Activated CD8-positive, alpha-beta T cell treated with anti-CD3 and anti-CD28 coated beads for 36 hours (primary cell): ENCODE data around the gene SIM2. TPM values are rescaled to one million over a fixed set of nuclear protein-coding genes. Genes with fewer than 3 reads are reported as not detected.
"Not testable (repeated sequence)": the region's sequence is repeated elsewhere in the genome, so short reads cannot be mapped to it uniquely, and the experiment has no call there.

Experiments used
- ATAC-seq: fragments of 200-7000 bp; cut with Tn5 transposase; one replicate; pipeline ENCODE4 v1.10.0; 2021; ENCODE audit warnings: mild to moderate bottlenecking, moderate library complexity
- CTCF ChIA-PET: fragments of 350-600 bp; sonication (Branson Sonifier 250); formaldehyde crosslinking; loops from one replicate; lab custom pipeline; 2021; ENCODE audit warnings: antibody characterized with exemption; lab: Charles Lee
- POLR2A ChIA-PET: fragments of 350-600 bp; sonication (Branson Sonifier 250); formaldehyde crosslinking; loops from one replicate; lab custom pipeline; 2021; ENCODE audit warnings: antibody characterized with exemption; lab: Charles Lee
- DNase-seq: peaks from one replicate; pipeline ENCODE4 v3.0.0-alpha.2; 2020
- H3K27ac Mint-ChIP-seq: one replicate; pipeline ENCODE4 v1.8.0; 2021; ENCODE audit warnings: mild to moderate bottlenecking, mixed read lengths
- H3K27me3 Mint-ChIP-seq: one replicate; pipeline ENCODE4 v1.8.0; 2021; ENCODE audit warnings: mixed read lengths
- H3K36me3 Mint-ChIP-seq: one replicate; pipeline ENCODE4 v1.8.0; 2021; ENCODE audit warnings: low read depth, mixed read lengths
- H3K4me1 Mint-ChIP-seq: one replicate; pipeline ENCODE4 v1.8.0; 2021; ENCODE audit warnings: low read depth, mixed read lengths
- H3K4me3 Mint-ChIP-seq: one replicate; pipeline ENCODE4 v1.8.0; 2021; ENCODE audit warnings: mild to moderate bottlenecking, moderate library complexity, mixed read lengths
- H3K9me3 Mint-ChIP-seq: one replicate; pipeline ENCODE4 v1.8.0; 2021; ENCODE audit warnings: mixed read lengths
- intact Hi-C: fragments of 100-400 bp; cut with micrococcal nuclease; formaldehyde crosslinking; loops from one replicate; pipeline ENCODE4 v1.10.0; 2022
- total RNA-seq, 2 experiments: library from RNA; stranded (reverse); gene quantifications; one replicate each; pipeline ENCODE4 v1.2.3, GENCODE V29; 2021
- TF ChIP-seq, protein P1 (sequence below): fragments of 200-600 bp; IDR thresholded peaks from one replicate; pipeline ENCODE4 v1.8.0; 2022; ENCODE audit warnings: antibody characterized with exemption, mild to moderate bottlenecking

SIM2 gene
- total RNA-seq, 2 experiments from 2014 or later, result not detected

DNA sequence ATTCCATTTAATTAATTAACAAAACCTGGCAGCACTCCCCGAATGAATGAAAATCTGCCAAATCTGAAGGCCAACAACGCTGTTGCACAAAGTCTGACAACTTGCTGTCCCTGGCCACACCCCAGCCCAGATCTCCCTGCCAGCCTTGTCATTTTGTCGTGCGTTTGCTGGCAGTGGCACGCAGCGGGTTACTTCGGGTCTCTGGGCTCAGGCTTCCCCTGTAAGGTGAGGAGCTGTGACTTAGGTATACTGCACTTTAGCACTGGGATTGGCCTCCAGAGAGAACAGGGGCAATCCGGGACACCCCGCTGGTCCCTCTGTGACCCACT is 34.3 kb upstream of the SIM2 start:
- H3K36me3 Mint-ChIP-seq, result no peaks in the 10 kb centered on the region
- no peak overlapping the region for H3K4me3 Mint-ChIP-seq
- ATAC-seq (no peak), DNase-seq (no peak)
- H3K27ac Mint-ChIP-seq, result no peak overlapping the region
- peaks cover 14% of the 10 kb centered on the region for H3K27me3 Mint-ChIP-seq
- H3K9me3 Mint-ChIP-seq, result no peaks in the 10 kb centered on the region
- intact Hi-C loops, result no loop called here
- TF ChIP-seq, protein P1, sequence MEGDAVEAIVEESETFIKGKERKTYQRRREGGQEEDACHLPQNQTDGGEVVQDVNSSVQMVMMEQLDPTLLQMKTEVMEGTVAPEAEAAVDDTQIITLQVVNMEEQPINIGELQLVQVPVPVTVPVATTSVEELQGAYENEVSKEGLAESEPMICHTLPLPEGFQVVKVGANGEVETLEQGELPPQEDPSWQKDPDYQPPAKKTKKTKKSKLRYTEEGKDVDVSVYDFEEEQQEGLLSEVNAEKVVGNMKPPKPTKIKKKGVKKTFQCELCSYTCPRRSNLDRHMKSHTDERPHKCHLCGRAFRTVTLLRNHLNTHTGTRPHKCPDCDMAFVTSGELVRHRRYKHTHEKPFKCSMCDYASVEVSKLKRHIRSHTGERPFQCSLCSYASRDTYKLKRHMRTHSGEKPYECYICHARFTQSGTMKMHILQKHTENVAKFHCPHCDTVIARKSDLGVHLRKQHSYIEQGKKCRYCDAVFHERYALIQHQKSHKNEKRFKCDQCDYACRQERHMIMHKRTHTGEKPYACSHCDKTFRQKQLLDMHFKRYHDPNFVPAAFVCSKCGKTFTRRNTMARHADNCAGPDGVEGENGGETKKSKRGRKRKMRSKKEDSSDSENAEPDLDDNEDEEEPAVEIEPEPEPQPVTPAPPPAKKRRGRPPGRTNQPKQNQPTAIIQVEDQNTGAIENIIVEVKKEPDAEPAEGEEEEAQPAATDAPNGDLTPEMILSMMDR, result no peak
- ChIA-PET CTCF (interaction anchor here (0.8 kb wide), 1 partner anchor 92 kb away, joined by 3 read pairs; no protein-coding TSS in a partner anchor), POLR2A (no interaction called here)
- H3K4me1 Mint-ChIP-seq, result no peaks in the 10 kb centered on the region

DNA sequence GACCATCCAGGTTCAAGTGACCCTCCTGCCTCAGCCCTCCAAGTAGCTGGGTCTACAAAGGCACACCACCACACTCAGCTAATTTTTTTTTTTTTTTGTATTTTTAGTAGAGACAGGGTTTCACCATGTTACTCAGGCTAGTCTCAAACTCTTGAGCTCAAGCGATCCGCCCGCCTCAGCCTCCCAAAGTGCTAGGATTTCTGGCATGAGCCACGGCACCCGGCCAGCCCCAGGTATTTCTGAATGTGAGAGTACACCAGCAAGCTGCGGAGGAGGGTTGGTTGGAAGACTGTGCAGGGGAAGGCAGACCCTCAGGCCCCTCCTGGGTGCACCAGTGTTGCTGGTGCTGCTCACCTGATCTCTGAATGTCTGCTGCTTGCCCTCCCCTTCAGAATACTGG is 33.1 kb upstream of the SIM2 start:
- no peak overlapping the region for H3K27ac Mint-ChIP-seq
- no peaks in the 10 kb centered on the region for H3K36me3 Mint-ChIP-seq
- DNase-seq (no peak), ATAC-seq (no peak)
- no peak overlapping the region for H3K4me3 Mint-ChIP-seq
- TF ChIP-seq, protein P1, result no peak
- ChIA-PET CTCF (no interaction called here), POLR2A (no interaction called here)
- no peaks in the 10 kb centered on the region for H3K4me1 Mint-ChIP-seq
- H3K9me3 Mint-ChIP-seq, result no peaks in the 10 kb centered on the region
- intact Hi-C loops, result no loop called here
- peaks cover 13% of the 10 kb centered on the region for H3K27me3 Mint-ChIP-seq

DNA sequence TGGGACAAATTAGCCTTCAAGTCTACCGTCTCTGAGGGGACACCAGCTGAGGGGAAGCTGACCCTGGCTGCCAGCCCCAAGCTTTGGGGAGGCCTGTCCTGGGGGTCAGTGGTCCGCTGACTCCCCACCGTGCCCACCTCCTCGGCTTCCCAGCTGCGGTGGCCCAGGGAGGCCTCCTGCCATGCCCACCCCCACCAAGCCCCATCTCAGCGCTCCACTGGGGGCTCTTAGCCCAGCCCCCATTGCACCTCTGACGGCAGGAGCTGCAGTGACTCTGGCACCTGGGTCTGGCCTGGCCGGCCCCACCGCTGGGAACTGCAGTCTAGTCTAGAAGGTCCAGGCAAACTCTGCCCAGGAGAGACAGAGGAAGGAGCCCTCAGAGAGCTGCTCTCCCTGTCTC is 30.2 kb upstream of the SIM2 start:
- H3K9me3 Mint-ChIP-seq, result no peaks in the 10 kb centered on the region
- no peak overlapping the region for H3K4me3 Mint-ChIP-seq
- no peak overlapping the region for H3K27ac Mint-ChIP-seq
- ChIA-PET CTCF (no interaction called here), POLR2A (no interaction called here)
- DNase-seq (no peak), ATAC-seq (no peak)
- no peaks in the 10 kb centered on the region for H3K4me1 Mint-ChIP-seq
- intact Hi-C loops, result no loop called here
- no peaks in the 10 kb centered on the region for H3K36me3 Mint-ChIP-seq
- peaks cover 7% of the 10 kb centered on the region for H3K27me3 Mint-ChIP-seq
- TF ChIP-seq, protein P1, result no peak

DNA sequence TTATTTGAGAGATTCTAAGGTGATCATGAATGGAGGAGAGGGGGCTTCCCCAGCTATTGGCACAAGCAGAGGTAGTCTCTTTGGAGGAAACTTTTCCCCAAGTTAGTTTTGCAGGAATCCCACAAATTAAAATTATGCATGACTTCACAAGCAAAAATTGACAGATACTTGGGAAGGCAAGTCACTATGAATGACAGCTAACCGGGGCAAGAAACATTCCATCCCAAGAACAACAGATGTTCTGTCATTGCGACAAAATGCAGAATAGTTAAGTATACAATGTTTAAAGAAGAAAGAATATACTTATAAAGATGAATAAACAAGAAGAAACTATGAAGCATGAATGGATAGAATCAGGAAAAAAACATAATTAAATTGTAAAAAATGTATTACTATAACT is 27.1 kb upstream of the SIM2 start:
- no peak for DNase-seq
- CTCF ChIA-PET, result interaction anchor here (3.2 kb wide), 1 partner anchor 42 kb away, joined by 13 read pairs; no protein-coding TSS in a partner anchor

DNA sequence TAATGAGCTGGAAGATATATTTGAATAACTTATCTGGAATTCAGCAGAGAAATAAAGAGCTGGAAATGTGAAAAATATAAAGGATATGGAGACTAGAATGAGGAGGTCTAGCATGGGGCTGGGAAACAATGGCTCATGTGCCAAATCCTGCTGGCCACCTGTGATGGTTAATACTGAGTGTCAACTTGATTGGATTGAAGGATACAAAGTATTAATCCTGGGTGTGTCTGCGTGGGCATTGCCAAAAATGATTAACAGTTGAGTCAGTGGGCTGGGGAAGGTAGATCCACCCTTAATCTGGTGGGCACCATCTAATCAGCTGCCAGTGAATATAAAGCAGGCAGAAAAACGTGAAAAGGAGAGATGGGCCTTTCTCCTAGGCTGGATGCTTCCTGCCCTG is 26.6 kb upstream of the SIM2 start:
- H3K4me3 Mint-ChIP-seq, H3K4me1 Mint-ChIP-seq, POLR2A ChIA-PET, intact Hi-C loops, ATAC-seq, DNase-seq, H3K36me3 Mint-ChIP-seq, H3K9me3 Mint-ChIP-seq, H3K27ac Mint-ChIP-seq: not testable (repeated sequence)
- H3K27me3 Mint-ChIP-seq, result peaks cover 18% of the 10 kb centered on the region
- CTCF ChIA-PET, result interaction anchor here (3.2 kb wide), 1 partner anchor 42 kb away, joined by 13 read pairs; no protein-coding TSS in a partner anchor

More for the DNA sequence above, 27.1 kb upstream of the SIM2 start:
- Mint-ChIP-seq H3K27ac (no peak overlapping the region), H3K4me3 (no peak overlapping the region), H3K36me3 (no peaks in the 10 kb centered on the region), H3K9me3 (no peaks in the 10 kb centered on the region), H3K4me1 (no peaks in the 10 kb centered on the region), H3K27me3 (peaks cover 16% of the 10 kb centered on the region)
- ATAC-seq, result no peak
- POLR2A ChIA-PET, result no interaction called here
- TF ChIP-seq, protein P1, result no peak
- intact Hi-C loops, result no loop called here

DNA sequence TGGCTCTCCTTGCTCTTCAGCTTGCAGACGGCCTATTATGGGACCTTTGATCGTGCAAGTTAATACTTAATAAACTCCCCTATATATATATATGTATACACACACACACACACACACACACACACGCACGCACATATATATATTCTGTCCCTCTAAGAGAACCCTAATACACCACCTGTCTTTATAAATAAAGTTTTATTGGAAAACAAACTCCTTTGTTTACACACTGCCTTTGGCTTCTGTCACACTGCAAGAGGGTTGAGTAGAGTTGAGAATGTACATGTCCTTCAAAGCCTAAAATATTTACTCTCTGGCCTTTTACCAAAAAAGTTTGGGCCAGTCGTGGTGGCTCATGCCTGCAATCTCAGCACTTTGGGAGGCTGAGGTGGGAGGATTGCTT is 26.2 kb upstream of the SIM2 start:
- ATAC-seq (no peak), DNase-seq (no peak)
- Mint-ChIP-seq H3K27ac (no peak overlapping the region), H3K4me1 (no peaks in the 10 kb centered on the region), H3K27me3 (peaks cover 18% of the 10 kb centered on the region), H3K36me3 (no peaks in the 10 kb centered on the region), H3K4me3 (no peak overlapping the region), H3K9me3 (no peaks in the 10 kb centered on the region)
- ChIA-PET CTCF (interaction anchor here (3.2 kb wide), 1 partner anchor 43 kb away, joined by 13 read pairs; no protein-coding TSS in a partner anchor), POLR2A (no interaction called here)
- intact Hi-C loops, result no loop called here
- TF ChIP-seq, protein P1, result no peak
